Esophagus muscularis mucosa (tissue), 4 donors: ENCODE results near the gene GLO1. TPM values are rescaled to one million over a fixed set of nuclear protein-coding genes. Genes with fewer than 3 reads are reported as not detected.
"Not testable (repeated sequence)": the region's sequence is repeated elsewhere in the genome, so short reads cannot be mapped to it uniquely, and the experiment has no call there.

Experiments
- DNase-seq: peaks from one replicate; pipeline ENCODE4 v3.0.0-alpha.2; 2017; ENCODE audit errors: extremely low spot score
- H3K27ac ChIP-seq, 4 donors: fragments of 200-600 bp; sonication (generic); replicated peaks in 1 of 4; 1 replicate in 3 of 4; 2 replicates in 1 of 4; pipeline ENCODE4 v1.5.1; 2016 to 2019; ENCODE audit warnings: mild to moderate bottlenecking in 1 of 4
- H3K27me3 ChIP-seq, 4 donors: fragments of 200-600 bp; sonication (generic); one replicate each; pipeline versions ENCODE4 v1.5.1 to v1.6.0; 2016 to 2019
- H3K36me3 ChIP-seq, 4 donors: fragments of 200-600 bp; sonication (generic); one replicate each; pipeline ENCODE4 v1.5.1; 2016 to 2019
- H3K4me1 ChIP-seq, 4 donors: fragments of 200-600 bp; sonication (generic); one replicate each; pipeline ENCODE4 v1.5.1; 2016 to 2019
- H3K4me3 ChIP-seq, 4 donors: fragments of 200-600 bp; sonication (generic); 1 replicate in 2 of 4; 2 replicates in 2 of 4; pipeline ENCODE4 v1.5.1; 2016 to 2019; ENCODE audit warnings: mild to moderate bottlenecking in 4 of 4, moderate library complexity in 1 of 4
- H3K9me3 ChIP-seq, 4 donors: fragments of 200-600 bp; sonication (generic); 1 replicate in 3 of 4; 2 replicates in 1 of 4; pipeline ENCODE4 v1.5.1; 2016 to 2019
- EP300 ChIP-seq: sonication (generic); formaldehyde crosslinking; IDR thresholded peaks from one replicate; pipeline ENCODE4 v1.6.1; 2017; ENCODE audit warnings: antibody characterized with exemption
- POLR2A ChIP-seq: fragments of 450-650 bp; IDR thresholded peaks from one replicate; pipeline ENCODE4 v1.6.1; 2017; ENCODE audit warnings: antibody characterized with exemption, moderate library complexity, mild to moderate bottlenecking, low read depth
- POLR2AphosphoS5 ChIP-seq, 2 donors: sonication (generic); formaldehyde crosslinking; IDR thresholded peaks; one replicate each; pipeline ENCODE4 v1.6.1; 2017; ENCODE audit warnings: antibody characterized with exemption in 2 of 2
- WGBS: methylation state at CpG from one replicate; pipeline ENCODE4 v1.1.5; 2018; 5-methylcytosine and 5-hydroxymethylcytosine counted together
- intact Hi-C: fragments of 100-400 bp; cut with DNase I; formaldehyde crosslinking; loops from one replicate; pipeline ENCODE4 v1.15.1; 2023
- total RNA-seq, 4 donors: library from RNA; depleted of rRNA; stranded (reverse); fragments of >200 nt; gene quantifications; one replicate each; pipeline versions ENCODE4 v1.1.0 to v1.2.1, GENCODE V29; 2016
- TF ChIP-seq, protein P1 (sequence below), 3 experiments: fragments of 200-600 bp in 2 of 3; fragments of 450-650 bp in 1 of 3; sonication (generic) in 2 of 3; IDR thresholded peaks; one replicate each; pipeline ENCODE4 v1.5.1; 2017 to 2019; ENCODE audit warnings: antibody characterized with exemption in 3 of 3, mild to moderate bottlenecking in 2 of 3, moderate library complexity in 1 of 3

The GLO1 gene
- total RNA-seq, 4 donors from 2014 or later = 61.5 to 92.5 (median 70.4) TPM

DNA sequence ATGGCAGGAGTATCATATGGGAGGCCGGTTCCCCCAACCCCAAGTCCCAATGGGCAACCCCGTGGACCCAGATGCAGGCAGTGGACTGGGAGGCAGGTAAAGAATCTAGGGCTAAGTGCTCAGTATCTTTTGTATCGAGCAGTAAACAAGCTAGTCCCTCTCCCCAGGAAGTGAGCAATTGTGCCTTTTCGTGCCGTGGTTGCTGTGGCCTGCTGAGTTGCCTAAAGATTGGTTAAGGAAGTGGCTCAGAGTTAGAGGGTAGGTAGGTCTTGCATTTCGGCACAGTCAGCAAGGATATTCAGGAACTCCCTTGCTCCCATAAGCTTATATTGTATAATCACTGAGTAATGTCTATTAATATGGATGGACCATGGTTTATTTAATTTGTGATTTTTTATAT is 10.9 kb upstream of the GLO1 start:
- Histone ChIP-seq H3K27ac (no peak overlapping the region), H3K9me3 (no peaks in the 10 kb centered on the region), H3K4me3 (no peak overlapping the region), H3K27me3 (peaks cover 0 to 36% (median 12%) of the 10 kb centered on the region in 4 donors), H3K36me3 (no peaks in the 10 kb centered on the region), H3K4me1 (peaks cover 7 to 18% (median 11%) of the 10 kb centered on the region in 4 donors)
- TF ChIP-seq POLR2A = no peak
- TF ChIP-seq EP300 = no peak
- TF ChIP-seq POLR2AphosphoS5 (IDR thresholded peaks at IDR 0.05) = no peak
- TF ChIP-seq, protein P1, sequence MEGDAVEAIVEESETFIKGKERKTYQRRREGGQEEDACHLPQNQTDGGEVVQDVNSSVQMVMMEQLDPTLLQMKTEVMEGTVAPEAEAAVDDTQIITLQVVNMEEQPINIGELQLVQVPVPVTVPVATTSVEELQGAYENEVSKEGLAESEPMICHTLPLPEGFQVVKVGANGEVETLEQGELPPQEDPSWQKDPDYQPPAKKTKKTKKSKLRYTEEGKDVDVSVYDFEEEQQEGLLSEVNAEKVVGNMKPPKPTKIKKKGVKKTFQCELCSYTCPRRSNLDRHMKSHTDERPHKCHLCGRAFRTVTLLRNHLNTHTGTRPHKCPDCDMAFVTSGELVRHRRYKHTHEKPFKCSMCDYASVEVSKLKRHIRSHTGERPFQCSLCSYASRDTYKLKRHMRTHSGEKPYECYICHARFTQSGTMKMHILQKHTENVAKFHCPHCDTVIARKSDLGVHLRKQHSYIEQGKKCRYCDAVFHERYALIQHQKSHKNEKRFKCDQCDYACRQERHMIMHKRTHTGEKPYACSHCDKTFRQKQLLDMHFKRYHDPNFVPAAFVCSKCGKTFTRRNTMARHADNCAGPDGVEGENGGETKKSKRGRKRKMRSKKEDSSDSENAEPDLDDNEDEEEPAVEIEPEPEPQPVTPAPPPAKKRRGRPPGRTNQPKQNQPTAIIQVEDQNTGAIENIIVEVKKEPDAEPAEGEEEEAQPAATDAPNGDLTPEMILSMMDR (IDR thresholded peaks at IDR 0.05) = no peak
- no peak for DNase-seq
- intact Hi-C loops = no loop called here
- 67% methylated on average over 5 of the region's 6 CpGs for WGBS

DNA sequence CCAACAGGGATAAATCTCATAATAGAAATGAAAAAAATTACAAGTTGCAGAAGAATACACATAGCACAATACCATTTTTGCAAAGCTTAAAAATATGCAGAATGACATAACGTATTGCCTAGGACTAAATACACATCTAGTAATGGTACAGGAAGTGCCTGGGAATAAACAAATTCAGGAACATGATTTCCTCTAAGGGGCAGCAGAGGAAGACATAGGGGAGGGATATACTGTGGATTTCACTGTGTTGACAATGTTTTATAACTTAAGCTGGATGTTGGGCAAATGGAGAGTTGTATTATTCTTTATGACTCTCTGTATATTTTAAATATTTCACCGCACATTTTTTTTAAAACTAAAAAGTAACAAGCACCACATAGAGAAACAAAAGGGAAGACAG is 5.6 kb upstream of the GLO1 start:
- Histone ChIP-seq H3K9me3 (no peaks in the 10 kb centered on the region), H3K4me1 (peaks cover 0 to 3% (median 2%) of the 10 kb centered on the region in 4 donors), H3K27me3 (peaks cover 0 to 6% (median 0%) of the 10 kb centered on the region in 4 donors), H3K27ac (no peak overlapping the region), H3K4me3 (no peak overlapping the region), H3K36me3 (no peaks in the 10 kb centered on the region)
- intact Hi-C loops = loop anchor here (10.0 kb wide), 1 partner anchor 64 kb away; no protein-coding TSS in a partner anchor
- 32% methylated on average over 2 of the region's 2 CpGs for WGBS
- no peak for TF ChIP-seq EP300
- no peak for TF ChIP-seq POLR2AphosphoS5 (IDR thresholded peaks at IDR 0.05)
- no peak for TF ChIP-seq POLR2A
- TF ChIP-seq, protein P1 (IDR thresholded peaks at IDR 0.05) = no peak
- DNase-seq = no peak

DNA sequence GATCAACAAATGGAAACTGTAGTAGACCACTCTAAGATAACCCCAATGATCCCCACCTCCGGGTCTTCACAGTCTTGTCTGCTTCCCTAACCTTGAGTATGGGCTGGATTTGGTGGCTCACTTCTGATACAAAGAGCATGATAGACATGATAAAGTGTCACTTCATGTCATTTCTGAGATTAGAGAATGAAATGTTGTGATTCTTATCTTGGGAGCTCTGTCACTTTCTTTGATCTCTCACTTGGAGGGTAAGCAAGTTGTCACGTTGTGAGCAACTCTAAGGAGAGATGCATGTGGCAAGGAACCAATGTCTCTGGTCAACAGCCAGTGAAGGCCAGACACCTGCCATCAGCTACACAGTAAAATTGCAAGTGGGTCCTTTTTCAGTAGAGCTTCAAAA is 3.0 kb upstream of the GLO1 start:
- no peak overlapping the region for H3K27ac ChIP-seq
- no peaks in the 10 kb centered on the region for H3K9me3 ChIP-seq
- no peaks in the 10 kb centered on the region for H3K36me3 ChIP-seq
- 73% methylated on average over 2 of the region's 2 CpGs for WGBS
- DNase-seq = no peak
- H3K4me3 ChIP-seq = no peak overlapping the region
- TF ChIP-seq POLR2AphosphoS5 (IDR thresholded peaks at IDR 0.05) (no peak), POLR2A (no peak)
- intact Hi-C loops = loop anchor here (10.0 kb wide), 1 partner anchor 61 kb away; no protein-coding TSS in a partner anchor
- peaks cover 0 to 22% (median 10%) of the 10 kb centered on the region in 4 donors for H3K4me1 ChIP-seq
- peaks cover 0 to 6% (median 0%) of the 10 kb centered on the region in 4 donors for H3K27me3 ChIP-seq

DNA sequence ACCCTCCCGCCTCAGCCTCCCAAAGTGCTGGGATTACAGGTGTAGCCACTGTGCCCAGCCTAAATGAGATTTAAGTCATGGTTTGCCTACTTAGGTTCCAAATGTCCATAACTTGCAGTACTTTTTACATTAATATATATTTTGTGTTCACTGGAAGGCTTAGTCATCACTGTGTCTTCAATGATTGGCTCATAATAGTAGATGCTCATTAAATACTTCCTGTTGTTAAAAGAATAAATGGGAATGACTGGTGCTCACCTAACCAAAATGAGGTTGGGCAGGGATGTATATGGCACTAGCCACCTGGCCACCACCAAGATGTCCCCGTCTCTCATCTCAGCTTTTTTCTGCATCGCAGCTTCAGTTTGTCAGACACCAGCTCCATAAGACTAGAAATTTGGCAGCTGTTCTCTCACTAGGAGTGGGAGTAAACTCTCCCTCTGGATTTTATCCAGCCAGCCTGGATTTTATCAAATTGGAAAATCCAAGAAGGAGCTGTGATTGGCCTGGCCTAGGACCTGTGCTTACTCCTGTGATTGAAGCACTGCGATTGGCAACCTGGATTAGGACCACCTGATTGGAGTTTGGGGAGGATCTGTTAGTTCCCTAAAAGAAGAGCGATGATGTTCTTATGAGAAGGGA is 1.1 kb upstream of the GLO1 start:
- peaks cover 0 to 22% (median 10%) of the 10 kb centered on the region in 4 donors for H3K4me1 ChIP-seq
- no peaks in the 10 kb centered on the region for H3K36me3 ChIP-seq
- whole genome bisulfite sequencing = 58% methylated on average over 5 of the region's 5 CpGs
- H3K4me3 ChIP-seq = no peak overlapping the region
- intact Hi-C loops = loop anchor here (10.0 kb wide), 1 partner anchor 59 kb away; no protein-coding TSS in a partner anchor
- DNase-seq = no peak
- TF ChIP-seq, protein P1 (IDR thresholded peaks at IDR 0.05) = no peak
- TF ChIP-seq POLR2AphosphoS5 (IDR thresholded peaks at IDR 0.05) = no peak
- TF ChIP-seq POLR2A = no peak
- no peak for TF ChIP-seq EP300
- no peak overlapping the region for H3K27ac ChIP-seq
- peaks cover 0 to 6% (median 0%) of the 10 kb centered on the region in 4 donors for H3K27me3 ChIP-seq
- peaks cover 0 to 7% (median 3%) of the 10 kb centered on the region in 4 donors for H3K9me3 ChIP-seq

DNA sequence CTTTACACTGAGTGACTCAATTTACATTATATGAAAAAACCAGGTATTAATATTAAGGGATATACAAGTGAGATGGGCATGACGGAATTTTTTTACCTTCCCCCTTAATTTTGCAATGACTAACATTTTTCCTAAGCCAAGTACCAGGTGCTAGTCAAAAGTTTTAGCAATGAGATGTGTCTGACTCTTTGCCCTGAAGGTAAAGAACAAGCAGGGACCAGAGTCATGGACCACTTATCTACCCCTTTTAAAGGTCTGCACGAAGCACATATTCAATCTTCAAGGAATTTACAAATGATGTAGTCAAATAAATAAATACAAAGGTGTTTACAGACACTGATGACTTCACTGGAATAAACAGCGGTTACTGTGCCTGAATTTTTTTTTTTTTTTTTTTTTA is 1.4 kb downstream of the GLO1 start:
- DNase-seq = no peak
- Histone ChIP-seq H3K4me1 (peaks cover 0 to 22% (median 10%) of the 10 kb centered on the region in 4 donors), H3K27me3 (peaks cover 0 to 6% (median 0%) of the 10 kb centered on the region in 4 donors), H3K9me3 (peaks cover 0 to 7% (median 3%) of the 10 kb centered on the region in 4 donors), H3K27ac (no peak overlapping the region), H3K36me3 (no peaks in the 10 kb centered on the region), H3K4me3 (peak overlapping the region in 1 of 4 donors; percentile 65)
- intact Hi-C loops = loop anchor here (10.0 kb wide), 1 partner anchor 57 kb away; no protein-coding TSS in a partner anchor
- TF ChIP-seq EP300 = no peak
- 91% methylated on average over 3 of the region's 3 CpGs for whole genome bisulfite sequencing

DNA sequence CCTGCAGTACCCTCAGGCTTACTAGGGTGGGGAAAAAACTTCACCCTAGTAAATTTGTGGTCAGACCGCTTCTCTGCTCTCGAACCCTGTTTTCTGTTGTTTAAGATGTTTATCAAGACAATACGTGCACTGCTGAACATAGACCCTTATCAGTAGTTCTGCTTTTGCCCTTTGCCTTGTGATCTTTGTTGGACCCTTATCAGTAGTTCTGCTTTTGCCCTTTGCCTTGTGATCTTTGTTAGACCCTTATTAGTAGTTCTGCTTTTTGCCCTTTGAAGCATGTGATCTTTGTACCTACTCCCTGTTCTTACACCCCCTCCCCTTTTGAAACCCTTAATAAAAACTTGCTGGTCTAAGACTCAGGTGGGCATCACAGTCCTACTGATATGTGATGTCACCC is 3.2 kb downstream of the GLO1 start:
- 96% methylated on average over 3 of the region's 3 CpGs for WGBS
- H3K4me1 ChIP-seq = peaks cover 0 to 22% (median 10%) of the 10 kb centered on the region in 4 donors
- H3K36me3 ChIP-seq, H3K27me3 ChIP-seq, H3K9me3 ChIP-seq, DNase-seq, H3K4me3 ChIP-seq, H3K27ac ChIP-seq: not testable (repeated sequence)
- intact Hi-C loops = loop anchor here (10.0 kb wide), 1 partner anchor 55 kb away; no protein-coding TSS in a partner anchor
